Measurements from ENCODE around the gene PLPPR4. TPM values are rescaled to one million over a fixed set of nuclear protein-coding genes. Genes with fewer than 3 reads are reported as not detected.

The PLPPR4 gene
- total and polyA plus RNA-seq, 4 donors = 0.02 to 0.61 (median 0.19) TPM

DNA sequence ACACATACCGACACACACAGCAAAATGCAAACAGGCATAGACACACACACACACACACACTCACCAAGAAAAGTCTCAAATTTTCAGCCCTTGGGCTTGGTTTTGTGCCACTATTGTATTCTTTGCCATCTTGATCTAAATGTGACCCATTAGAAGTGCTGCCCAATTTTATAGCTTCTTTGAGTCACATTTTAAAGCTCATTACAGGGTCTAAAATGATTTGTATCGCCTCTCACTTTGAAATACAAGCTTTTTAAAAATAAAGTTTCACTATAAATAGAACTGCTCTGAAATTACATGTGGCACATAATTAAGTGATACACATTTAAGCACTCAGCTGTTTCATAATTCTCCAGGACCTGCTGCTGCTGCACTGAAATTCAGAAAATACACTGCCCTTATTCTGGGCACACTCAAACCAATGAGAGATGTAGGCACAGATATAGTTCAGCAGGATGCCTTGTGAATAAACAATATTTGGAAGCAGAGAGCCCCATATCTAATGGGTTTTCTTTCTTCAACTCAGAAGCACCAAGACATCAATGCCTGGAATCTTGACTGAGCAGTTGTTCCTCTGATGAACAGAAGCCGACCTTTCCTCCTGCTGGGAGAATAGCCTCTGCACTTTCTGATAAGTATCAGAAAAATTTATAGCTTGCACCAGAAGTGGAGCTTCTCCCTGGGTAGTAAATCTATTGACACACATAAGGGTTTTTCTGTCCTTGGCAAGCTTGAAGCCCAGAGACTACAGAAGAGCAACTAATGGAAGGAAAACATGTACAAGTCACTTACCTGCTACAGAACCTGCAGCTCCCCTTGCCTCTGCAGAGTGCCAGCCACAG, 37.0 kb upstream of the PLPPR4 start (continued):
- no peak for TF ChIP-seq EGR1 (IDR thresholded peaks at IDR 0.05; ENCODE audit: low read depth in 2 of 2)

DNA sequence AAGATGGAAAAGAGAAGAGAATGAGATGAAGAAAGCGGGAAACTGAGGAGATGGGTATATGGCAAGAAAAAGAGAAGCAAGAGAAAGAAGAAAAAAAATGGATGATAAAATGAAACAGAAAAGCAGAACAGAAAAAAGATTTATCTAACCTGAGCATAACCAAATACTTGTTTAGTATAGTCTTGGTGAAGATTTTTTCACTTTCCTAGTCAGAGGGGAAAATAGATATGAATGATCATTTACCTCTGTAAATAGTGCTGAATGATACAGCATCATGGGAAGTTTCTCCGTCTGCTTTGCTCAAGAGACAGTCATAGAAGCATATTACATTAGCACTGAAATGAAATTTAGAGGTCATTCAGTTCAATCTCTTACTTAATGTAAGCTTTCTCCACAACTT, 36.1 kb upstream of the PLPPR4 start:
- H3K9me3 ChIP-seq (ENCODE audit: control insufficient read depth in 4 of 4, low read length in 3 of 4) = peaks cover 0 to 4% (median 0%) of the 10 kb centered on the region in 4 donors
- H3K36me3 ChIP-seq (ENCODE audit: control insufficient read depth in 4 of 4, insufficient read depth in 3 of 4, low read depth in 1 of 4, low read length in 3 of 4) = no peaks in the 10 kb centered on the region
- no peak overlapping the region for H3K9ac ChIP-seq (ENCODE audit: low read depth in 1 of 2, low read length in 2 of 2)
- no peak for DNase-seq (ENCODE audit: low spot score)
- H3K27me3 ChIP-seq (ENCODE audit: control insufficient read depth in 4 of 4, insufficient read depth in 4 of 4, low read length in 3 of 4) = no peaks in the 10 kb centered on the region
- H3K4me3 ChIP-seq (ENCODE audit: low read depth in 1 of 3, low read length in 3 of 3) = no peak overlapping the region
- H3K4me1 ChIP-seq (ENCODE audit: control insufficient read depth in 4 of 4, insufficient read depth in 4 of 4, low read length in 3 of 4) = no peaks in the 10 kb centered on the region
- TF ChIP-seq, protein P1, sequence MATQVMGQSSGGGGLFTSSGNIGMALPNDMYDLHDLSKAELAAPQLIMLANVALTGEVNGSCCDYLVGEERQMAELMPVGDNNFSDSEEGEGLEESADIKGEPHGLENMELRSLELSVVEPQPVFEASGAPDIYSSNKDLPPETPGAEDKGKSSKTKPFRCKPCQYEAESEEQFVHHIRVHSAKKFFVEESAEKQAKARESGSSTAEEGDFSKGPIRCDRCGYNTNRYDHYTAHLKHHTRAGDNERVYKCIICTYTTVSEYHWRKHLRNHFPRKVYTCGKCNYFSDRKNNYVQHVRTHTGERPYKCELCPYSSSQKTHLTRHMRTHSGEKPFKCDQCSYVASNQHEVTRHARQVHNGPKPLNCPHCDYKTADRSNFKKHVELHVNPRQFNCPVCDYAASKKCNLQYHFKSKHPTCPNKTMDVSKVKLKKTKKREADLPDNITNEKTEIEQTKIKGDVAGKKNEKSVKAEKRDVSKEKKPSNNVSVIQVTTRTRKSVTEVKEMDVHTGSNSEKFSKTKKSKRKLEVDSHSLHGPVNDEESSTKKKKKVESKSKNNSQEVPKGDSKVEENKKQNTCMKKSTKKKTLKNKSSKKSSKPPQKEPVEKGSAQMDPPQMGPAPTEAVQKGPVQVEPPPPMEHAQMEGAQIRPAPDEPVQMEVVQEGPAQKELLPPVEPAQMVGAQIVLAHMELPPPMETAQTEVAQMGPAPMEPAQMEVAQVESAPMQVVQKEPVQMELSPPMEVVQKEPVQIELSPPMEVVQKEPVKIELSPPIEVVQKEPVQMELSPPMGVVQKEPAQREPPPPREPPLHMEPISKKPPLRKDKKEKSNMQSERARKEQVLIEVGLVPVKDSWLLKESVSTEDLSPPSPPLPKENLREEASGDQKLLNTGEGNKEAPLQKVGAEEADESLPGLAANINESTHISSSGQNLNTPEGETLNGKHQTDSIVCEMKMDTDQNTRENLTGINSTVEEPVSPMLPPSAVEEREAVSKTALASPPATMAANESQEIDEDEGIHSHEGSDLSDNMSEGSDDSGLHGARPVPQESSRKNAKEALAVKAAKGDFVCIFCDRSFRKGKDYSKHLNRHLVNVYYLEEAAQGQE (IDR thresholded peaks at IDR 0.05) = no peak
- TF ChIP-seq JUND (IDR thresholded peaks at IDR 0.05) = no peak
- TF ChIP-seq FOXA1 (IDR thresholded peaks at IDR 0.05) = no peak
- TF ChIP-seq NR2F2 (IDR thresholded peaks at IDR 0.05) = no peak
- 84% methylated on average over 1 of the region's 2 CpGs for WGBS
- no peak overlapping the region for H3K27ac ChIP-seq (ENCODE audit: low read depth in 1 of 2, low read length in 2 of 2)

- H3K4me3 ChIP-seq (ENCODE audit: low read depth in 1 of 3, low read length in 3 of 3) = no peak overlapping the region
- peaks cover 0 to 4% (median 0%) of the 10 kb centered on the region in 4 donors for H3K9me3 ChIP-seq (ENCODE audit: control insufficient read depth in 4 of 4, low read length in 3 of 4)
- 87% methylated on average over 3 of the region's 3 CpGs for WGBS
- H3K9ac ChIP-seq (ENCODE audit: low read depth in 1 of 2, low read length in 2 of 2) = no peak overlapping the region
- TF ChIP-seq, protein P2, sequence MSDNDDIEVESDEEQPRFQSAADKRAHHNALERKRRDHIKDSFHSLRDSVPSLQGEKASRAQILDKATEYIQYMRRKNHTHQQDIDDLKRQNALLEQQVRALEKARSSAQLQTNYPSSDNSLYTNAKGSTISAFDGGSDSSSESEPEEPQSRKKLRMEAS (IDR thresholded peaks at IDR 0.05) = no peak
- TF ChIP-seq CTCF (IDR thresholded peaks at IDR 0.05; ENCODE audit: low read depth, low read length, missing input control) (no peak), FOXA1 (IDR thresholded peaks at IDR 0.05) (no peak), GABPA (IDR thresholded peaks at IDR 0.05 in 1 of 2, conservative IDR thresholded peaks at IDR 0.05 in 1 of 2) (no peak), FOXA2 (IDR thresholded peaks at IDR 0.05) (no peak), HNF4A (conservative IDR thresholded peaks at IDR 0.05) (no peak), HNF4G (IDR thresholded peaks at IDR 0.05) (no peak), ATF3 (IDR thresholded peaks at IDR 0.05) (no peak), TAF1 (conservative IDR thresholded peaks at IDR 0.05) (no peak), NR2F2 (IDR thresholded peaks at IDR 0.05) (no peak), EGR1 (IDR thresholded peaks at IDR 0.05; ENCODE audit: low read depth in 2 of 2) (no peak), YY1 (IDR thresholded peaks at IDR 0.05) (no peak), JUND (IDR thresholded peaks at IDR 0.05) (no peak), RAD21 (IDR thresholded peaks at IDR 0.05) (no peak), SP1 (IDR thresholded peaks at IDR 0.05) (no peak), RXRA (IDR thresholded peaks at IDR 0.05) (no peak)
- TF ChIP-seq, protein P3, sequence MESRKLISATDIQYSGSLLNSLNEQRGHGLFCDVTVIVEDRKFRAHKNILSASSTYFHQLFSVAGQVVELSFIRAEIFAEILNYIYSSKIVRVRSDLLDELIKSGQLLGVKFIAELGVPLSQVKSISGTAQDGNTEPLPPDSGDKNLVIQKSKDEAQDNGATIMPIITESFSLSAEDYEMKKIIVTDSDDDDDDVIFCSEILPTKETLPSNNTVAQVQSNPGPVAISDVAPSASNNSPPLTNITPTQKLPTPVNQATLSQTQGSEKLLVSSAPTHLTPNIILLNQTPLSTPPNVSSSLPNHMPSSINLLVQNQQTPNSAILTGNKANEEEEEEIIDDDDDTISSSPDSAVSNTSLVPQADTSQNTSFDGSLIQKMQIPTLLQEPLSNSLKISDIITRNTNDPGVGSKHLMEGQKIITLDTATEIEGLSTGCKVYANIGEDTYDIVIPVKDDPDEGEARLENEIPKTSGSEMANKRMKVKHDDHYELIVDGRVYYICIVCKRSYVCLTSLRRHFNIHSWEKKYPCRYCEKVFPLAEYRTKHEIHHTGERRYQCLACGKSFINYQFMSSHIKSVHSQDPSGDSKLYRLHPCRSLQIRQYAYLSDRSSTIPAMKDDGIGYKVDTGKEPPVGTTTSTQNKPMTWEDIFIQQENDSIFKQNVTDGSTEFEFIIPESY (IDR thresholded peaks at IDR 0.05) = no peak
- TF ChIP-seq, protein P1 (IDR thresholded peaks at IDR 0.05) = no peak
- no peak for DNase-seq (ENCODE audit: low spot score)
- H3K27me3 ChIP-seq (ENCODE audit: control insufficient read depth in 4 of 4, insufficient read depth in 4 of 4, low read length in 3 of 4) = no peaks in the 10 kb centered on the region
- no peaks in the 10 kb centered on the region for H3K4me1 ChIP-seq (ENCODE audit: control insufficient read depth in 4 of 4, insufficient read depth in 4 of 4, low read length in 3 of 4)
- H3K27ac ChIP-seq (ENCODE audit: low read depth in 1 of 2, low read length in 2 of 2) = no peak overlapping the region
- H3K36me3 ChIP-seq (ENCODE audit: control insufficient read depth in 4 of 4, insufficient read depth in 3 of 4, low read depth in 1 of 4, low read length in 3 of 4) = no peaks in the 10 kb centered on the region
These were observed 35.2 kb upstream of the PLPPR4 start for GRCh38 chr1:99229122-99229521.

Measured in liver (tissue), 9 donors.